ENCODE measurements around the gene NLRP12.
"Not testable (repeated sequence)": the region's sequence is repeated elsewhere in the genome, so short reads cannot be mapped to it uniquely, and the experiment has no call there.

The NLRP12 gene

DNA sequence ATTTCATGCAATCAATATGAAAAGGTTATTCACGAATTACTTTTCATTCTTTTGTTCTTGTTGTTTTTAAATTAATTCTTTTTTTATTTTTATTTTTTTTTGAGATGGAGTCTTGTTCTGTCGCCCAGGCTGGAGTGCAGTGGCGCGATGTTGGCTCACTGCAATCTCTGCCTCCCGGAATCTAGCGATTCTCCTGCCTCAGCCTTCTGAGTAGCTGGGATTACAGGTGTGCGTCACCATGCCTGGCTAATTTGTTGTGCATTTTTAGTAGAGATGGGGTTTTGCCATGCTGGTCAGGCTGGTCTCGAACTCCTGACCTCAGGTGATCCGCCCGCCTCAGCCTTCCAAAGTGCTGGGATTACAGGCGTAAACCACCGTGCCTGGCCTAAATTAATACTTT lies 16.1 kb upstream of the NLRP12 start:
- DNase-seq (ENCODE audit: low read depth in 2 of 3, low spot score in 1 of 3), result not testable (repeated sequence)

DNA sequence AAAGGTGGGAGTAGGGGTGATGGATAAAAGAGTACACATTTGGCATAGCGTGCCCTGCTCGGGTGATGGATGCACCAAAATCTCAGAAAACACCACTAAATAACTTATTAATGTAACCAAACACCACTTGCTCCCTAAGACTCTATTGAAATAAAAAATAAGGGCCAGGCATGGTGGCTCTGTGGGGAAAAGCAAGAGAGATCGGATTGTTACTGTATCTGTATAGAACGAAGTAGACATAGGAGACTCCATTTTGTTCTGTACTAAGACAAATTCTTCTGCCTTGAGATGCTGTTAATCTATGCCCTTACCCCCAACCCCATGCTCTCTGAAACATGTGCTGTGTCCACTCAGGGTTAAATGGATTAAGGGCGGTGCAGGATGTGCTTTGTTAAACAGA lies 14.3 kb upstream of the NLRP12 start:
- not testable (repeated sequence) for DNase-seq (ENCODE audit: low read depth in 2 of 3, low spot score in 1 of 3)

GRCh38 chr19:53832861-53833260 lies 8.7 kb upstream of the NLRP12 start:
- not testable (repeated sequence) for DNase-seq (ENCODE audit: low read depth in 2 of 3, low spot score in 1 of 3)

GRCh38 chr19:53828531-53828930 lies 4.4 kb upstream of the NLRP12 start:
- no peak for DNase-seq (ENCODE audit: low read depth in 2 of 3, low spot score in 1 of 3)

GRCh38 chr19:53826876-53827275 lies 2.8 kb upstream of the NLRP12 start:
- DNase-seq (ENCODE audit: low read depth in 2 of 3, low spot score in 1 of 3), result no peak

- DNase-seq (ENCODE audit: low read depth in 2 of 3, low spot score in 1 of 3), result no peak
Measured at GRCh38 chr19:53823380-53824120, 564 bp downstream of the NLRP12 start.

DNA sequence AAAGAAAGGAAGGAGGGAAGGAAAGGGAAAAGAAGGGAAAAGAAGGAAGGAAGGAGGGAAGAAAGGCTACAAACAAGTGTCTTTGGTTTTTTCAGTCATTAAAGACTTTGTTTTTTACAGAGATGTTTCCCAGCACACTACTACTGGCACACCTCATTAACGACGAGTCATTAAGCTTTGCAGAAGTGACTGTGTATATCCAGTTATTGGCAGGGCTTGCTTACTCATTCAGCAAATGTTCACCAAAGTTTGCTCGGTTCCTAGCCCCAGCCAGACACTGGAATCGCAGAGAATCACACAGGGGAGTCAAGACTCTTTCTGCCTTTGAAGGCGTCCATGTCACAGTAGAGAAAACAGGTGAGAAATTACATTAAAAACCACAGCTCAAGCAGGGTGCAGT lies 4.3 kb downstream of the NLRP12 start:
- no peak for DNase-seq (ENCODE audit: low read depth in 2 of 3, low spot score in 1 of 3)

- no peak for DNase-seq (ENCODE audit: low read depth in 2 of 3, low spot score in 1 of 3)
Measured at GRCh38 chr19:53818756-53819155, 5.4 kb downstream of the NLRP12 start.

- no peak for DNase-seq (ENCODE audit: low read depth in 2 of 3, low spot score in 1 of 3)
Measured at GRCh38 chr19:53813996-53814395, 10.1 kb downstream of the NLRP12 start.

GRCh38 chr19:53812335-53812734 lies 11.8 kb downstream of the NLRP12 start:
- no peak for DNase-seq (ENCODE audit: low read depth in 2 of 3, low spot score in 1 of 3)

DNA sequence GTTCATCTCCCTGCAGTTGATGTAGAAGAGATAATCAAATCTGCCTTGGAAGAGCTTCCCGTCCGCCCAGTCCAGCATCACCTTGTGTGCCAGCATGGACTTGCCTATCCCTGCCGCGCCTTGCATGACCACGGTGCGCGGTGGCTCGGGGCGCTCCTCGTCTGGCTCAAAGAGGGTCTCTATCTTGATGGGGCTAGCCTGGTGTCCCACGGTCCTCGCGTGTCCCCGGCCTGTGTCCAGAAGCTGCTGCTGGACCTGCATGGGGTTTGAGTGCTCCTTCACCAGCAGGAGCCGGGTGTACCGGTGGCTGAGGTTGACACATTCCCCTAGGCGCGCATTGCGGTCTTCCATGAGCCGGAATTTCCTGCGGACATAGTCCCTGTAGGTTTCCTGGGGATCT lies 13.2 kb downstream of the NLRP12 start:
- DNase-seq (ENCODE audit: low read depth in 2 of 3, low spot score in 1 of 3), result no peak

- no peak for DNase-seq (ENCODE audit: low read depth in 2 of 3, low spot score in 1 of 3)
Measured at GRCh38 chr19:53810187-53810546, 13.9 kb downstream of the NLRP12 start.

- no peak for DNase-seq (ENCODE audit: low read depth in 2 of 3, low spot score in 1 of 3)
Measured at GRCh38 chr19:53809518-53810186, 14.5 kb downstream of the NLRP12 start.

- no peak for DNase-seq (ENCODE audit: low read depth in 2 of 3, low spot score in 1 of 3)
Measured at GRCh38 chr19:53808710-53809125, 15.4 kb downstream of the NLRP12 start.

DNA sequence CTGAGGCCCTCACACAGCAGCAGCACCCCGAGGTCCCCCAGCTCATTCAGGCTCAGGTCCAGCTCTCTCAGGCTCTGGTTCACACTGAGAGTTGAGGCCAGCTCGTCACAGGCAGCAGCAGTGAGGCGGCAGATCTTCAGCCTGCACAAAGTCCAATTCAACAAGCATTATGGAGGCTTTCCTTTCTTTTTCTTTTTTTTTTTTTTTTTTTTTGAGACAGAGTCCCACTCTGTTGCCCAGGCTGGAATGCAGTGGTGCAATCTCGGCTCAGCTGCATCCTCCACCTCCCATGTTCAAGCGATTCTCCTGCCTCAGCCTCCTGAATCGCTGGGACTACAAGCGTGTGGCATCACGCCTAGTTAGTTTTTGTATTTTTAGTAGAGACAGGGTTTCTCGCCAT lies 22.9 kb downstream of the NLRP12 start:
- no peak for DNase-seq (ENCODE audit: low read depth in 2 of 3, low spot score in 1 of 3)

- no peak for DNase-seq (ENCODE audit: low read depth in 2 of 3, low spot score in 1 of 3)
Measured at GRCh38 chr19:53795019-53795418, 29.1 kb downstream of the NLRP12 start.

DNA sequence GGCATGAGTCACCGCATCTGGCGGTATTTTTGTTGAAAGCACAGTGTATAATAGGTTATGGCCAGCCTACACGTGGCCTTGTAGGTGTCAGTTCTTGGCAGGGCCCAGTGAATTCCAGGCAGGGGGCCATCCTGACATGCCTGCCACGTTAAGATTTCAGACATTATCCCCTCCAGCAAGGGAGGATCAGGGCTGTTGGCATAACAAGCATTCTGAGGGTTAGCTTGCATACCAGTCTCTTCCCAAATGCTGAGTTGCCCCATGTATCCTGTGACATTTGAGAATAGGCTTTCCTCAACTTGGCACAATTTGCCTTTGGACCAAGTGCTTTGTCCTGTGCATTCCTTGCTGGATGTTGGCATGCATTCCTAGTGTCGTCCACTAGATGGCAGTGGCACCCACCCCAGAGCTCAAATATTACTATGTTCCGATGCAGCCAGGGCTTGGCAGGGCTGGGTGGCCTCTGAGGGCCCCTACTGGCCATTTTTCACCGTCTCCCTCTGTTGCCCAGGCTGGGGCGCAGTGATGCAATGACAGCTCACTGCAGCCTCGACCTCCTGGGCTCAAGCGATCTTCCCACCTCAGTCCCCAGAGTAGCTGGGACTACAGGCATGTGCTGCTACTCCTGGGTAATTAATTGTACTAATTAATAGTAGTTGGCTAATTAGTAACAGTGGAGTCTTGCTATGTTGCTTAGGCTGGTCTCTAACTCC lies 31.2 kb downstream of the NLRP12 start:
- DNase-seq (ENCODE audit: low read depth in 2 of 3, low spot score in 1 of 3), result peak; percentile 67 to 73 (median 68)

DNA sequence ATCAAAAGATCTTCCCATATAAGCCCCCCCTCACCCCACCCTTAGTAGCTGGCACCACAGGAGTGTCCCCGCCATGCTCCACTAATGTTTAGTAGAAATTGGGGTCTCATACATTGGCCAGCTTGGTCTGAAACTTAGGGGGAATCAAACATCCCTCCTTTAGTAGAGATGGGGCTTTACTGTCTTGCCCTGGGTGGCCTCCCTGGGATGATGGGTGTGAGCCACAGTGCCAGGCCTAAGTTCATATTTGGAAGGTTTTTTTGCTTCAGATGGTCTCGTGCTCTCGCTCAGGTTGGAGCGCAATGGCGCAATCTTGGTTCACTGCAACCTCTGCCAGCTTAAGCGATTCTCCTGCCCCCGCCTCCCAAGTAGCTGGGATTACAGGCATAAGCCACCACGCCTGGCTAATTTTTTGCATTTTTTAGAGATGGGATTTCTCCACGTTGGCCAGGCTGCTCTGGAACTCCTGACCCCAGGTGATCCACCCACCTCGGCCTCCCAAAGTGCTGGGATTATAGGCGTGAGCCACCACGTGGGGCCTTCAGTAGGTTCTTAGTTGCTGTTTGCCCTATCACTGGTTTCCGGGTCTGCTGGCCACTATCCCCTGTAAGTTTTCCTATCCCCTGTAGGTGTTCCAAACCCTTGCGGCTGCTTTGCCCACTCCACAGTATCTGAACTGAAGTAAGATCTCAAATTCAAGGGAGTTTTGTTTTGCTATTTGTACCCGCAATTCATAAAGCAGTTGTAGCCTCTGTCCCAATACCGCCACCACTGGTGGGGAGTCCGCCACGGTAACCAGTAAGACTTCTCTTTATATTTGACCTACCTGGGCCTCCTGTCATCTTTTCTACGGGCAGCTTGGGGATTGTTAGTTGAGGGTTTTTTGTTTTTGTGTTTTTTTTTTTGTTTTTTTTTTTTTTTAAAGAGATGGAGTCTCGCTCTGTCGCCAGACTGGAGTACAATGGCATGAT lies 34.1 kb downstream of the NLRP12 start:
- DNase-seq (ENCODE audit: low read depth in 2 of 3, low spot score in 1 of 3), result no peak

GRCh38 chr19:53787266-53787665 lies 36.8 kb downstream of the NLRP12 start:
- no peak for DNase-seq (ENCODE audit: low read depth in 2 of 3, low spot score in 1 of 3)

GRCh38 chr19:53786744-53787143 lies 37.4 kb downstream of the NLRP12 start:
- no peak for DNase-seq (ENCODE audit: low read depth in 2 of 3, low spot score in 1 of 3)

All from stimulated activated CD4-positive, alpha-beta T cell treated with anti-CD3 and anti-CD28 coated beads, Interleukin-12 subunit alpha, Interleukin-12 subunit beta, amount 100 ng/mL, for 48 hours (primary cell).